Liver (tissue), 3 donors: ENCODE data around the gene RAB37.

ENCODE experiments used
- EGR1 ChIP-seq, 2 donors: IDR thresholded peaks; 2 replicates each; pipeline ENCODE4 v1.6.1; 2016 to 2018; ENCODE audit warnings: antibody characterized with exemption in 2 of 2, low read depth in 2 of 2
- GABPA ChIP-seq, 2 donors: IDR thresholded peaks in 1 of 2; conservative IDR thresholded peaks in 1 of 2; 2 replicates each; pipeline ENCODE4 v1.6.1; 2016; ENCODE audit warnings: antibody characterized with exemption in 2 of 2, mild to moderate bottlenecking in 1 of 2, moderate library complexity in 1 of 2
- MAX ChIP-seq: IDR thresholded peaks from 2 replicates; pipeline ENCODE4 v1.6.1; 2016; ENCODE audit warnings: antibody characterized with exemption
- RXRA ChIP-seq, 2 donors: IDR thresholded peaks; 2 replicates each; pipeline ENCODE4 v1.6.1; 2017 to 2018; ENCODE audit warnings: antibody characterized with exemption in 2 of 2, mild to moderate bottlenecking in 1 of 2
- TAF1 ChIP-seq: conservative IDR thresholded peaks from 2 replicates; pipeline ENCODE4 v1.6.1; 2016; ENCODE audit warnings: antibody characterized with exemption, mild to moderate bottlenecking
- YY1 ChIP-seq: IDR thresholded peaks from 2 replicates; pipeline ENCODE4 v1.6.1; 2016; ENCODE audit warnings: antibody characterized with exemption, mild to moderate bottlenecking
- TF ChIP-seq, protein P1 (sequence below): fragments of 150-350 bp; IDR thresholded peaks from 2 replicates; pipeline ENCODE4 v1.5.1; 2017; ENCODE audit warnings: improper control_type of control experiment, low read depth, low read length; ENCODE audit not compliant: missing input control
- donor health status: healthy.
- donor health status: healthy.

GRCh38 chr17:74768763-74769114 is 31.7 kb downstream of the RAB37 start:
- no peak for TF ChIP-seq TAF1
- no peak for TF ChIP-seq MAX
- TF ChIP-seq, protein P1, sequence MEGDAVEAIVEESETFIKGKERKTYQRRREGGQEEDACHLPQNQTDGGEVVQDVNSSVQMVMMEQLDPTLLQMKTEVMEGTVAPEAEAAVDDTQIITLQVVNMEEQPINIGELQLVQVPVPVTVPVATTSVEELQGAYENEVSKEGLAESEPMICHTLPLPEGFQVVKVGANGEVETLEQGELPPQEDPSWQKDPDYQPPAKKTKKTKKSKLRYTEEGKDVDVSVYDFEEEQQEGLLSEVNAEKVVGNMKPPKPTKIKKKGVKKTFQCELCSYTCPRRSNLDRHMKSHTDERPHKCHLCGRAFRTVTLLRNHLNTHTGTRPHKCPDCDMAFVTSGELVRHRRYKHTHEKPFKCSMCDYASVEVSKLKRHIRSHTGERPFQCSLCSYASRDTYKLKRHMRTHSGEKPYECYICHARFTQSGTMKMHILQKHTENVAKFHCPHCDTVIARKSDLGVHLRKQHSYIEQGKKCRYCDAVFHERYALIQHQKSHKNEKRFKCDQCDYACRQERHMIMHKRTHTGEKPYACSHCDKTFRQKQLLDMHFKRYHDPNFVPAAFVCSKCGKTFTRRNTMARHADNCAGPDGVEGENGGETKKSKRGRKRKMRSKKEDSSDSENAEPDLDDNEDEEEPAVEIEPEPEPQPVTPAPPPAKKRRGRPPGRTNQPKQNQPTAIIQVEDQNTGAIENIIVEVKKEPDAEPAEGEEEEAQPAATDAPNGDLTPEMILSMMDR = no peak
- no peak for TF ChIP-seq GABPA (IDR thresholded peaks at IDR 0.05 in 1 of 2, conservative IDR thresholded peaks at IDR 0.05 in 1 of 2)
- no peak for TF ChIP-seq RXRA (IDR thresholded peaks at IDR 0.05)
- no peak for TF ChIP-seq EGR1 (IDR thresholded peaks at IDR 0.05; ENCODE audit: low read depth in 2 of 2)
- no peak for TF ChIP-seq YY1
